ENCODE data around the gene MPP3. TPM values are rescaled to one million over a fixed set of nuclear protein-coding genes. Genes with fewer than 3 reads are reported as not detected.

MPP3 gene
- total and polyA plus RNA-seq, 2 donors (not counting 1 experiment from before 2014, with no cell fraction given) = 0.16 TPM; not detected in 1

DNA sequence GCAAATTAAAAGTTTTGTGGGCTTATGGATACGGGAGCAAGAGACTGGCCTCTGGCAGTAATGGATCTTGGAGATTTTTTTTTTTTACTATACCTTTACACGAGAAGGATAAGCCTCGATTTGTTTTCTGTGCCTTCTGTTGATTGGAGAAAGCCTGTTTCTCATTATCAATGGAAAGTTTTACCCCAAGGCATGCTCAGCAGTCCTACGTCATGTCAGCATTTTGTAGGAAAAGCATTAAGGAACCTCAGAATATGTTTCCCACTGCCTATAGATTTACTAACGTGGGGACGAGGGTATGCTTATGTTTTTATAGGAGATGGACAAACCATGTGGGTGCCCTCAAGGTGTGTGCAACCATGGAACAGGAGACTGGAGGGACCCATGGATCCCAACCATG lies 40.9 kb upstream of the MPP3 start:
- H4K20me1 ChIP-seq (ENCODE audit: control insufficient read depth, insufficient read depth, low read length, poor library complexity, severe bottlenecking) = no peaks in the 10 kb centered on the region
- ATAC-seq (ENCODE audit: low read depth) = no peak
- Mint-ChIP-seq H3K4me3 (no peak overlapping the region), H3K4me1 (no peaks in the 10 kb centered on the region), H3K9me3 (ENCODE audit: insufficient read depth) (no peaks in the 10 kb centered on the region), H3K27ac (no peak overlapping the region), H3K27me3 (peaks cover 36% of the 10 kb centered on the region)
- H3K4me1 ChIP-seq (ENCODE audit: control insufficient read depth in 2 of 2, insufficient read depth in 2 of 2, low read length in 2 of 2) = peaks cover 0 to 3% of the 10 kb centered on the region in 2 donors
- POLR2A ChIA-PET = no interaction called here
- CTCF ChIA-PET = no interaction called here
- peaks cover 0 to 5% (median 0%) of the 10 kb centered on the region in 3 donors for H3K9me3 ChIP-seq (ENCODE audit: control extremely low read depth in 1 of 3, control insufficient read depth in 2 of 3, insufficient read depth in 1 of 3, low read length in 2 of 3)
- H3K9ac ChIP-seq (ENCODE audit: low read length) = no peak overlapping the region
- TF ChIP-seq EZH2 (IDR thresholded peaks at IDR 0.05; ENCODE audit: borderline replicate concordance, insufficient read depth, low read depth, low read length, poor library complexity, severe bottlenecking) = no peak
- no peak for TF ChIP-seq CTCF (IDR thresholded peaks at IDR 0.05)
- H3K4me3 ChIP-seq (ENCODE audit: control extremely low read depth in 1 of 5, extremely low read depth in 1 of 5, insufficient read depth in 1 of 5, low read depth in 2 of 5, low read length in 4 of 5) = no peak overlapping the region
- H3K27me3 ChIP-seq (replicated peaks in 1 of 4; ENCODE audit: control extremely low read depth in 1 of 4, control insufficient read depth in 3 of 4, insufficient read depth in 4 of 4, low read length in 3 of 4) = peaks cover 0 to 7% (median 2%) of the 10 kb centered on the region in 4 experiments
- DNase-seq = no peak
- H3K27ac ChIP-seq (ENCODE audit: low read length in 2 of 2) = no peak overlapping the region
- H2AFZ ChIP-seq (ENCODE audit: insufficient read depth, low read depth, low read length, poor library complexity, severe bottlenecking) = no peak overlapping the region
- no peaks in the 10 kb centered on the region for H3K79me2 ChIP-seq (ENCODE audit: control insufficient read depth, insufficient read depth, low read length)
- WGBS (ENCODE audit: insufficient coverage) = 100% methylated on average over 1 of the region's 6 CpGs
- H3K36me3 ChIP-seq (replicated peaks in 1 of 2; ENCODE audit: control extremely low read depth in 1 of 2, control insufficient read depth in 1 of 2, extremely low read depth in 1 of 2, insufficient read depth in 2 of 2, low read length in 1 of 2) = no peaks in the 10 kb centered on the region
- H3K4me2 ChIP-seq (replicated peaks; ENCODE audit: low read depth, low read length, poor library complexity, severe bottlenecking) = no peak overlapping the region
- intact Hi-C loops (cut with micrococcal nuclease) = no loop called here

DNA sequence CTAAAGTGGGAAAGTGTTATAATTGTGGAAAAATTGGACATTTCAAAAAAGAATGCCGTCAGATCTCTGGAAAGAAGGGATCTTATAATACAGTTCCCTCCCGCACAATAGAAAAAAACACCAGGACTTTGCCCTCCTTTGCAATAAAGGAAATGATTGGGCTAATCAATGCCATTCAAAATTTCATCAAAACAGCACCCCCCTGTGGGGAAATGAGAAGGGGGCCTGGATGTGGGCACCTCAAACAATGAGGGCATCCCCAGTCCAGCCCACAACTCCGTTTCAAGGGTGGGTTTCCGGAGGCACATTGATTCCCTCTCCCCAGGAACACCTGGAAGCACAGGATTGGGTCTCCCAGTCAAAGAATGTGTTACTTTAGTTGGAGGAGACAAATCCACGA lies 40.1 kb upstream of the MPP3 start:
- no peak overlapping the region for H3K27ac ChIP-seq (ENCODE audit: low read length in 2 of 2)
- no peak for ATAC-seq (ENCODE audit: low read depth)
- no peak overlapping the region for H2AFZ ChIP-seq (ENCODE audit: insufficient read depth, low read depth, low read length, poor library complexity, severe bottlenecking)
- peaks cover 0 to 9% (median 4%) of the 10 kb centered on the region in 4 experiments for H3K27me3 ChIP-seq (replicated peaks in 1 of 4; ENCODE audit: control extremely low read depth in 1 of 4, control insufficient read depth in 3 of 4, insufficient read depth in 4 of 4, low read length in 3 of 4)
- no peaks in the 10 kb centered on the region for H3K79me2 ChIP-seq (ENCODE audit: control insufficient read depth, insufficient read depth, low read length)
- H3K9me3 Mint-ChIP-seq (ENCODE audit: insufficient read depth) = peaks cover 2% of the 10 kb centered on the region
- no peak overlapping the region for H3K27ac Mint-ChIP-seq
- H3K4me1 Mint-ChIP-seq = no peaks in the 10 kb centered on the region
- peaks cover 0 to 7% (median 0%) of the 10 kb centered on the region in 3 donors for H3K9me3 ChIP-seq (ENCODE audit: control extremely low read depth in 1 of 3, control insufficient read depth in 2 of 3, insufficient read depth in 1 of 3, low read length in 2 of 3)
- H3K4me3 ChIP-seq (ENCODE audit: control extremely low read depth in 1 of 5, extremely low read depth in 1 of 5, insufficient read depth in 1 of 5, low read depth in 2 of 5, low read length in 4 of 5) = no peak overlapping the region
- H3K27me3 Mint-ChIP-seq = peaks cover 42% of the 10 kb centered on the region
- no peak overlapping the region for H3K4me3 Mint-ChIP-seq
- intact Hi-C loops (cut with micrococcal nuclease) = no loop called here
- H4K20me1 ChIP-seq (ENCODE audit: control insufficient read depth, insufficient read depth, low read length, poor library complexity, severe bottlenecking) = no peaks in the 10 kb centered on the region
- TF ChIP-seq EZH2 (IDR thresholded peaks at IDR 0.05; ENCODE audit: borderline replicate concordance, insufficient read depth, low read depth, low read length, poor library complexity, severe bottlenecking) (no peak), CTCF (IDR thresholded peaks at IDR 0.05) (no peak)
- no peaks in the 10 kb centered on the region for H3K36me3 ChIP-seq (replicated peaks in 1 of 2; ENCODE audit: control extremely low read depth in 1 of 2, control insufficient read depth in 1 of 2, extremely low read depth in 1 of 2, insufficient read depth in 2 of 2, low read length in 1 of 2)
- H3K4me2 ChIP-seq (replicated peaks; ENCODE audit: low read depth, low read length, poor library complexity, severe bottlenecking) = no peak overlapping the region
- DNase-seq = no peak
- H3K4me1 ChIP-seq (ENCODE audit: control insufficient read depth in 2 of 2, insufficient read depth in 2 of 2, low read length in 2 of 2) = no peaks in the 10 kb centered on the region
- ChIA-PET POLR2A (no interaction called here), CTCF (no interaction called here)
- 70% methylated on average over 1 of the region's 5 CpGs for WGBS (ENCODE audit: insufficient coverage)
- H3K9ac ChIP-seq (ENCODE audit: low read length) = no peak overlapping the region
